HEK293T (cell line): ENCODE data around the gene SH3RF1.

Experiments used
- CTCF ChIA-PET: fragments of 350-600 bp; formaldehyde crosslinking; extraction: SDS; loops from one replicate; lab custom pipeline; 2021; ENCODE audit warnings: antibody characterized with exemption, inconsistent platforms; lab: Yijun Ruan, JAX
- POLR2A ChIA-PET: fragments of 350-600 bp; formaldehyde crosslinking; extraction: SDS; loops from one replicate; lab custom pipeline; 2020; ENCODE audit warnings: antibody characterized with exemption, inconsistent platforms; lab: Yijun Ruan, JAX
- DNase-seq: peaks from one replicate; pipeline ENCODE4 v3.0.0; 2012; ENCODE audit warnings: mixed read lengths; ENCODE audit errors: extremely low spot score
- ARNT ChIP-seq: fragments of 450-650 bp; IDR thresholded peaks from 2 replicates; pipeline ENCODE4 v1.6.1; 2017; ENCODE audit warnings: mild to moderate bottlenecking
- BHLHE40 ChIP-seq: fragments of 450-650 bp; IDR thresholded peaks from 2 replicates; pipeline ENCODE4 v1.6.1; 2016; ENCODE audit warnings: mild to moderate bottlenecking, moderate library complexity, borderline replicate concordance
- CTBP1 ChIP-seq: fragments of 450-650 bp; IDR thresholded peaks from 2 replicates; pipeline ENCODE4 v1.6.1; 2016; ENCODE audit warnings: borderline replicate concordance
- ELF4 ChIP-seq: fragments of 450-650 bp; IDR thresholded peaks from 2 replicates; pipeline ENCODE4 v1.6.1; 2017; ENCODE audit warnings: antibody characterized with exemption
- FOXA1 ChIP-seq: fragments of 450-650 bp; IDR thresholded peaks from 2 replicates; pipeline ENCODE4 v1.6.1; 2016; ENCODE audit warnings: mild to moderate bottlenecking
- FOXK2 ChIP-seq: fragments of 450-650 bp; IDR thresholded peaks from 2 replicates; pipeline ENCODE4 v1.6.1; 2016; ENCODE audit warnings: mild to moderate bottlenecking
- FOXM1 ChIP-seq: fragments of 450-650 bp; IDR thresholded peaks from 2 replicates; pipeline ENCODE4 v1.6.1; 2017; ENCODE audit warnings: mild to moderate bottlenecking, borderline replicate concordance
- HDGF ChIP-seq: fragments of 450-650 bp; IDR thresholded peaks from 2 replicates; pipeline ENCODE4 v1.6.1; 2017; ENCODE audit warnings: antibody characterized with exemption, borderline replicate concordance
- L3MBTL2 ChIP-seq: fragments of 450-650 bp; conservative IDR thresholded peaks from 2 replicates; pipeline ENCODE4 v1.6.1; 2016; ENCODE audit warnings: mild to moderate bottlenecking
- LEF1 ChIP-seq: fragments of 450-650 bp; IDR thresholded peaks from 2 replicates; pipeline ENCODE4 v1.6.1; 2017; ENCODE audit warnings: mild to moderate bottlenecking, borderline replicate concordance
- NFRKB ChIP-seq: fragments of 450-650 bp; IDR thresholded peaks from 2 replicates; pipeline ENCODE4 v1.6.1; 2016; ENCODE audit warnings: mild to moderate bottlenecking, moderate library complexity
- PKNOX1 ChIP-seq: fragments of 450-650 bp; IDR thresholded peaks from 2 replicates; pipeline ENCODE4 v1.6.1; 2016
- SP1 ChIP-seq: fragments of 450-650 bp; IDR thresholded peaks from 2 replicates; pipeline ENCODE4 v1.6.1; 2017
- SUZ12 ChIP-seq: fragments of 450-650 bp; IDR thresholded peaks from 2 replicates; pipeline ENCODE4 v1.6.1; 2016; ENCODE audit warnings: mild to moderate bottlenecking
- TARDBP ChIP-seq: fragments of 450-650 bp; IDR thresholded peaks from 2 replicates; pipeline ENCODE4 v1.6.1; 2016
- ZNF384 ChIP-seq: fragments of 450-650 bp; IDR thresholded peaks from 2 replicates; pipeline ENCODE4 v1.6.1; 2016

The SH3RF1 gene

GRCh38 chr4:169064296-169064695 is 206.5 kb downstream of the SH3RF1 start:
- DNase-seq: no peak
- TF ChIP-seq PKNOX1 (no peak), L3MBTL2 (no peak), BHLHE40 (no peak)
- CTCF ChIA-PET: interaction anchor here (0.5 kb wide), 1 partner anchor 234 kb away, joined by 3 read pairs; no protein-coding TSS in a partner anchor
- POLR2A ChIA-PET: no interaction called here

GRCh38 chr4:169063441-169063840 is 207.3 kb downstream of the SH3RF1 start:
- no peak for TF ChIP-seq FOXM1
- no peak for TF ChIP-seq SUZ12
- no peak for TF ChIP-seq HDGF
- TF ChIP-seq TARDBP: no peak
- TF ChIP-seq FOXA1: no peak
- no peak for TF ChIP-seq ELF4
- TF ChIP-seq ZNF384: no peak
- no peak for TF ChIP-seq L3MBTL2
- no peak for TF ChIP-seq NFRKB
- no peak for TF ChIP-seq FOXK2
- TF ChIP-seq LEF1: no peak
- no peak for TF ChIP-seq ARNT
- TF ChIP-seq CTBP1: no peak
- ChIA-PET CTCF (no interaction called here), POLR2A (interaction anchor here (1.2 kb wide), 1 partner anchor 53 kb away, joined by 5 read pairs; the partner anchor contains the start of gene CBR4)
- no peak for DNase-seq

GRCh38 chr4:169062897-169063244 is 207.9 kb downstream of the SH3RF1 start:
- no peak for DNase-seq
- ChIA-PET CTCF (interaction anchor here (1.1 kb wide), 1 partner anchor 52 kb away, joined by 3 read pairs; the partner anchor contains the start of gene CBR4), POLR2A (interaction anchor here (1.2 kb wide), 1 partner anchor 53 kb away, joined by 5 read pairs; the partner anchor contains the start of gene CBR4)
- TF ChIP-seq SP1 (no peak), FOXA1 (no peak), SUZ12 (no peak), CTBP1 (no peak), ELF4 (no peak), TARDBP (no peak), FOXK2 (no peak), PKNOX1 (no peak), ARNT (no peak), BHLHE40 (no peak), FOXM1 (no peak)

- ChIA-PET CTCF (no interaction called here), POLR2A (no interaction called here)
- no peak for TF ChIP-seq SUZ12
- TF ChIP-seq LEF1: no peak
- TF ChIP-seq ARNT: no peak
- TF ChIP-seq CTBP1: no peak
- TF ChIP-seq NFRKB: no peak
- TF ChIP-seq ZNF384: no peak
- TF ChIP-seq HDGF: no peak
- TF ChIP-seq PKNOX1: no peak
- TF ChIP-seq SP1: no peak
- TF ChIP-seq ELF4: no peak
- TF ChIP-seq FOXM1: no peak
- TF ChIP-seq TARDBP: no peak
- TF ChIP-seq FOXK2: no peak
- no peak for TF ChIP-seq L3MBTL2
- no peak for TF ChIP-seq FOXA1
- no peak for TF ChIP-seq BHLHE40
- DNase-seq: no peak
These were observed 209.4 kb downstream of the SH3RF1 start for GRCh38 chr4:169061386-169061785.

GRCh38 chr4:169060391-169061091 is 210.2 kb downstream of the SH3RF1 start:
- POLR2A ChIA-PET: no interaction called here
- no peak for DNase-seq
- CTCF ChIA-PET: interaction anchor here (0.6 to 0.9 kb wide), 2 partner anchors 51 to 1024 kb away, joined by 3 read pairs; partner anchors contain the start of gene CBR4
- TF ChIP-seq ARNT: no peak
- no peak for TF ChIP-seq PKNOX1
- no peak for TF ChIP-seq L3MBTL2
- TF ChIP-seq FOXA1: no peak
- no peak for TF ChIP-seq CTBP1
- no peak for TF ChIP-seq HDGF
- TF ChIP-seq SP1: no peak
- no peak for TF ChIP-seq LEF1
- no peak for TF ChIP-seq SUZ12
- no peak for TF ChIP-seq FOXK2
- TF ChIP-seq BHLHE40: no peak
- no peak for TF ChIP-seq FOXM1
- TF ChIP-seq TARDBP: no peak
- TF ChIP-seq ZNF384: no peak
- TF ChIP-seq NFRKB: no peak
